A549 treated with DMSO at 1 μM for 4 hours (cell line): ENCODE data around the gene GDF15. TPM values are rescaled to one million over a fixed set of nuclear protein-coding genes. Genes with fewer than 3 reads are reported as not detected.

ENCODE experiments used
- total RNA-seq: library from RNA; stranded (reverse); fragments of 200-300 nt; extraction: Qiagen RNA extraction; gene quantifications from 5 replicates; pipeline ENCODE4 v1.2.3, GENCODE V29; 2022; ENCODE audit warnings: low read depth

GDF15 gene
- 40.6 to 72.6 TPM (median 50.5 TPM) in 5 replicates for total RNA-seq

GRCh38 chr19:18385675-18386542 is at the start of gene GDF15:
Gene GDF15 (plus strand): TSS chr19:18386158. CDS start chr19:18386190, 32 bp downstream.

GRCh38 chr19:18340190-18340989 is 45.6 kb upstream of the GDF15 start, which contains the start of gene PGPEP1:
Gene PGPEP1 (plus strand): TSS chr19:18340598. CDS start chr19:18340682, 84 bp downstream.

GRCh38 chr19:18397242-18398202 is 11.6 kb downstream of the GDF15 start, which contains the start of gene LRRC25:
Gene LRRC25 (minus strand): TSS chr19:18397622. CDS start chr19:18396963, 659 bp downstream.

GRCh38 chr19:18419195-18419698 is 33.3 kb downstream of the GDF15 start, which contains the start of gene SSBP4:
Gene SSBP4 (plus strand): TSS chr19:18419398. CDS start chr19:18419649, 251 bp downstream.

GRCh38 chr19:18437491-18438330 is 51.8 kb downstream of the GDF15 start, which contains the start of gene ISYNA1:
Gene ISYNA1 (minus strand): TSS chr19:18438133. CDS start chr19:18437979, 154 bp downstream.

Other genes starting within 250 kb of the GDF15 start
- gene PIK3R2, start 233.0 kb upstream of the GDF15 start, total RNA-seq: 4.4 to 11.0 TPM (median 10.6 TPM) in 5 replicates
- 11.6 to 20.8 TPM (median 13.7 TPM) in 5 replicates for gene IFI30, start 212.3 kb upstream of the GDF15 start, total RNA-seq
- 8.2 to 13.5 TPM (median 11.9 TPM) in 5 replicates for gene MPV17L2, start 192.9 kb upstream of the GDF15 start, total RNA-seq
- gene RAB3A, start 182.1 kb upstream of the GDF15 start, total RNA-seq: 0.74 to 0.94 TPM (median 0.87 TPM) in 5 replicates
- 0.02 to 0.29 TPM (median 0.23 TPM) in 4 of 5 replicates, not detected in the other for gene PDE4C, start 159.7 kb upstream of the GDF15 start, total RNA-seq
- gene IQCN, start 111.7 kb upstream of the GDF15 start, total RNA-seq: 0.25 to 0.69 TPM (median 0.51 TPM) in 5 replicates
- gene JUND, start 104.5 kb upstream of the GDF15 start, total RNA-seq: 32.2 to 63.7 TPM (median 50.1 TPM) in 5 replicates
- gene LSM4, start 63.1 kb upstream of the GDF15 start, total RNA-seq: 214 to 233 TPM (median 229 TPM) in 5 replicates
- gene PGPEP1, start 45.6 kb upstream of the GDF15 start, total RNA-seq: 2.2 to 4.3 TPM (median 3.7 TPM) in 5 replicates
- gene LRRC25, start 11.5 kb downstream of the GDF15 start, total RNA-seq: not detected in 5 replicates
- 42.9 to 62.5 TPM (median 44.8 TPM) in 5 replicates for gene SSBP4, start 33.2 kb downstream of the GDF15 start, total RNA-seq
- 30.2 to 44.3 TPM (median 37.1 TPM) in 5 replicates for gene ISYNA1, start 52.0 kb downstream of the GDF15 start, total RNA-seq
- gene ELL, start 135.9 kb downstream of the GDF15 start, total RNA-seq: 4.9 to 5.5 TPM (median 5.0 TPM) in 5 replicates
- 133 to 151 TPM (median 136 TPM) in 5 replicates for gene FKBP8, start 157.4 kb downstream of the GDF15 start, total RNA-seq
- gene KXD1, start 171.7 kb downstream of the GDF15 start, total RNA-seq: 87.9 to 111 TPM (median 98.4 TPM) in 5 replicates
- 1,087 to 1,167 TPM (median 1,108 TPM) in 5 replicates for gene UBA52, start 185.7 kb downstream of the GDF15 start, total RNA-seq
- 37.0 to 53.9 TPM (median 50.4 TPM) in 5 replicates for gene REX1BD, start 202.6 kb downstream of the GDF15 start, total RNA-seq
- 1.5 to 4.5 TPM (median 3.0 TPM) in 5 replicates for gene CRLF1, start 220.6 kb downstream of the GDF15 start, total RNA-seq
- 3.6 to 6.3 TPM (median 5.4 TPM) in 5 replicates for gene TMEM59L, start 226.7 kb downstream of the GDF15 start, total RNA-seq